ENCODE results near the gene RIPOR3. TPM values are rescaled to one million over a fixed set of nuclear protein-coding genes. Genes with fewer than 3 reads are reported as not detected.

Gene RIPOR3, protein sequence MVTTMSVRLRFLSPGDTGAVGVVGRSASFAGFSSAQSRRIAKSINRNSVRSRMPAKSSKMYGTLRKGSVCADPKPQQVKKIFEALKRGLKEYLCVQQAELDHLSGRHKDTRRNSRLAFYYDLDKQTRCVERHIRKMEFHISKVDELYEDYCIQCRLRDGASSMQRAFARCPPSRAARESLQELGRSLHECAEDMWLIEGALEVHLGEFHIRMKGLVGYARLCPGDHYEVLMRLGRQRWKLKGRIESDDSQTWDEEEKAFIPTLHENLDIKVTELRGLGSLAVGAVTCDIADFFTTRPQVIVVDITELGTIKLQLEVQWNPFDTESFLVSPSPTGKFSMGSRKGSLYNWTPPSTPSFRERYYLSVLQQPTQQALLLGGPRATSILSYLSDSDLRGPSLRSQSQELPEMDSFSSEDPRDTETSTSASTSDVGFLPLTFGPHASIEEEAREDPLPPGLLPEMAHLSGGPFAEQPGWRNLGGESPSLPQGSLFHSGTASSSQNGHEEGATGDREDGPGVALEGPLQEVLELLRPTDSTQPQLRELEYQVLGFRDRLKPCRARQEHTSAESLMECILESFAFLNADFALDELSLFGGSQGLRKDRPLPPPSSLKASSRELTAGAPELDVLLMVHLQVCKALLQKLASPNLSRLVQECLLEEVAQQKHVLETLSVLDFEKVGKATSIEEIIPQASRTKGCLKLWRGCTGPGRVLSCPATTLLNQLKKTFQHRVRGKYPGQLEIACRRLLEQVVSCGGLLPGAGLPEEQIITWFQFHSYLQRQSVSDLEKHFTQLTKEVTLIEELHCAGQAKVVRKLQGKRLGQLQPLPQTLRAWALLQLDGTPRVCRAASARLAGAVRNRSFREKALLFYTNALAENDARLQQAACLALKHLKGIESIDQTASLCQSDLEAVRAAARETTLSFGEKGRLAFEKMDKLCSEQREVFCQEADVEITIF
- 1 to 10 TPM in 2 of 3 donors, under 1 TPM in 1; 0.41 to 1.2 (median 1.0) TPM for polyA plus RNA-seq

DNA sequence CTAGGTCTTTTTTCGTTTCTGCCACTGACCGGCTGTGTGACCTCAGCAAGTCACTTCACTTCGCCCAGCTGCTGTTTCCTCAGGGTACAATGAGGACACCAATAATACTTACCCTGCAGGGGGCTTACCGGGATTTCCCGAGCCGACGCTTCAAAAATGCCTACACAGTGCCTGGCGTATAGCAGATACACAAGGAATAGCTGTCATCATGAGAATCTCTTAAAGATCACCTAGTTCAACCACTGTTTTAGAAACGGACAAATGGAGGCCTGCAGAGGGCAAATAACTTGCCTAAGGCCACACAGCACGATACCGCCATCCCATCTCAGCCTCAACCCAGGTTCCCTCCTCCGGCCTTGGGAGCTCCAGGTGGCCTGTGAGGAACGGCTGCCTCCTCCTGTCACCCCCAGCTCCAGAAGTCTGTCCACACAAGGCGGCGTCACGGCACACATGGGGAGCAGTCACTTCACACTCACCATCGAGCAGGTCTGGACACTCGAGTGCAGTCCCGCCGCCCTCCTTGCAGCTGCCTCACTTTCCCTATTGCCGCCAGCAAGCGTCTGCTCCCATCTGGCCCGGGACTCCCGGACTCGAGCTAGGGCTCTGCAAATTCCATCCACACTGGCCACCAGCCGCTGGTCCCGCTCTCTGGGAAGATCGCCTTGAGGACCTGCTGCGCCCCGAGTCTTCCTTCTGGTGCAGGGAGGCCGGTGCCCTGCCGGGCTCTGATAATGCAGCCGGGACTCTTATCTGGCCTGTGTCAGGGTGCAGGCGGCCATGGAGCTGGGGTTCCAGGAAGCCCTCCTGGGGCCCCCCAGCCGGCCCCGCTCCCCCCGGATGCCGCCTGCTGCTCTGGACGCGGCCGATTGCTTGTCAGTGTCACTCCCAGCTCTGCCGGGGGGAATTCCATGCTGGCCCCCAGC lies at the start of gene RIPOR3:
Gene RIPOR3, minus strand, starts transcription at position 893 of the 923 bp plus-strand sequence. Its CDS starts 414 bp downstream, at position 479.
- DNase-seq: no peak
- peaks cover 7 to 17% (median 12%) of the 10 kb centered on the region in 3 donors for H3K27me3 Mint-ChIP-seq (ENCODE audit: low read depth in 3 of 3)

DNA sequence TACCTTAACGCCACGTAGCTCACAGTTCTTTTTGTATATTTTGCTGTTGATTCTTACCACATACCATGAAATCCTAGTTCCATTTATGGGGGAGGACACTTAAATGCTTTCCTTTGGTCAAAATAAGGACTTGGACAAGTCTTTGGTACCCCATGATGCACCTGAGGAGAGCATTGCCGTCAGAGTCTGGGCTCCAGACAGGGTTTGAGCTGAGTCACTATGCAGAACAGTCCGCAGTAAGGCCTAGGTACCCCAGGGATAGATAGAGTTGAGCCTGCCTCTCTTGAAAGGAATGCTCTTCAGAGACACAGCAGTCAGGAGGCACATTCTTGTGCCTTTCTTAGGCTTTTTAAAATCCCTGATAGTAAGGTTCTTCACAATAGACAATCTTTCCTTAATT lies 46.0 kb upstream of the RIPOR3 start:
- peaks cover 8 to 11% of the 10 kb centered on the region in 2 donors for H3K4me1 Mint-ChIP-seq
- DNase-seq: no peak
- no peaks in the 10 kb centered on the region for H3K9me3 Mint-ChIP-seq
- H3K27ac Mint-ChIP-seq: no peak overlapping the region
- peaks cover 0 to 3% (median 2%) of the 10 kb centered on the region in 3 donors for H3K27me3 Mint-ChIP-seq (ENCODE audit: low read depth in 3 of 3)
- H3K36me3 Mint-ChIP-seq: peaks cover 4 to 16% (median 8%) of the 10 kb centered on the region in 3 donors
- no peak overlapping the region for H3K4me3 Mint-ChIP-seq

More for the DNA sequence above, at the start of gene RIPOR3:
- no peaks in the 10 kb centered on the region for H3K4me1 Mint-ChIP-seq
- no peak within 1 kb of the TSS for H3K4me3 Mint-ChIP-seq
- peak within 1 kb of the TSS in 1 of 6 donors; percentile 8 for H3K27ac Mint-ChIP-seq
- H3K9me3 Mint-ChIP-seq: no peaks in the 10 kb centered on the region
- H3K36me3 Mint-ChIP-seq: no peaks in the 10 kb centered on the region

DNA sequence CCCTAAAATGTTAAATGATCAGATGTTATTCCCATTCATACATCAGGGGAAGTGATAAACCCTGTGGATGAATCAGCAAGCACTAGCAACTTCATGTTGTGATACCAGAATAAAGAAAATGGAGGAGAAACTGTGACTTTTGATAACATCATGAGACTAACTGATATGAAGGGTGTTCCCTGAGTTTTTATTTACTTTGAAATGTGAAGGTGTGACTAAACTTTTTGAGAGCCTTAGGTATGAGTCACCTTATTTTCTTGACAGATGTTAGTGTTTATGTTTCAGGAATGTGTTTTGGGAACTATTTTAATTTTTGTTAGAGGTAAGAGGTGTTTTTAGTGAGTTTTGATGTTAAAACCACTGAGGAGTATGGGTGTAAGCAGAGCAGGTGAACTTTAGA lies 44.5 kb upstream of the RIPOR3 start:
- no peak overlapping the region for H3K4me3 Mint-ChIP-seq
- H3K27ac Mint-ChIP-seq: peak overlapping the region in 1 of 6 donors; percentile 5

DNA sequence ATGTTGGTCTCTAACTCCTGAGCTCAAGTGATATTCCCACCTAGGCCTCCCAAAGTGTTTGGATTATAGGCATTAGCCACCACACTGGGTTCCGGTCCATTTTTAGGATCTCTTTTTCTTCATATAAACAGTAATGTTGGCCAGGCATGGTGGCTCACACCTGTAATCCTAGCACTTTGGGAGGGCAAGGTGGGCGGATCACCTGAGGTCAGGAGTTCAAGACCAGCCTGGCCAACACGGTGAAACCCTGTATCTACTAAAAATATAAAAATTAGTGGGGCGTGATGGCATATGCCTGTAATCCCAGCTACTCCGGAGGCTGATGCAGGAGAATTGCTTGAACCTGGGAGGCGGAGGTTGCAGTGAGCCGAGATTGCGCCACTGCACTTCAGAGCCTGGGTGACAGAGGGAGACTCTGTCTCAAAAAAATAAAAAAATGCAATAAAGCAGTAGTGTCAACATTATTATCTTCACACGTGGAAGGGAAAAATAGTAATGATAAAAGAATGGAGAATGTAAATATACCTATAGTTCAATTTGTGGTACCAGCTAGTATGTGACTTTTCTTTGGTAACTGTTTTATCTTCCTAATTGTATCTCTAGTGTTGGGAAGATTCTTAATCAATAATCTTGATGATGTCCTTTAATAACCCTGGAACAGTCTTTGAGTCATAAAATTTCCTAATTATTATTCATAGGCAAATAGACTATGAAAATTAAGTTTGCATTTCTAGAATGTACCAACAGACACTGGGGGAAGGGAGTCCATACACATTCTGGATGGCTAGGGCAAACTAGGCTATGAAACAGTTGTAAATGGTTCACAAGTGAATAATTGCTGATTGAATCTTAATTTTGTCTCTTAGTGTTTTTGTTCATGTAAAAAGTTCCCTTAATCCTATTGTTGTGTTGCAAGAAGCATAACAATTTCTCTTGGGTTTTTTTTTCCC lies 43.7 kb upstream of the RIPOR3 start:
- peaks cover 3 to 11% (median 6%) of the 10 kb centered on the region in 3 donors for H3K27me3 Mint-ChIP-seq (ENCODE audit: low read depth in 3 of 3)
- H3K4me3 Mint-ChIP-seq: no peak overlapping the region
- H3K27ac Mint-ChIP-seq: no peak overlapping the region
- peaks cover 15 to 17% of the 10 kb centered on the region in 2 donors for H3K4me1 Mint-ChIP-seq
- peaks cover 0 to 13% (median 4%) of the 10 kb centered on the region in 3 donors for H3K36me3 Mint-ChIP-seq
- H3K9me3 Mint-ChIP-seq: no peaks in the 10 kb centered on the region
- no peak for DNase-seq

More for the DNA sequence above, 44.5 kb upstream of the RIPOR3 start:
- H3K36me3 Mint-ChIP-seq: peaks cover 0 to 13% (median 4%) of the 10 kb centered on the region in 3 donors
- DNase-seq: no peak
- H3K27me3 Mint-ChIP-seq (ENCODE audit: low read depth in 3 of 3): peaks cover 3 to 11% (median 6%) of the 10 kb centered on the region in 3 donors
- peaks cover 10 to 13% of the 10 kb centered on the region in 2 donors for H3K4me1 Mint-ChIP-seq
- no peaks in the 10 kb centered on the region for H3K9me3 Mint-ChIP-seq

DNA sequence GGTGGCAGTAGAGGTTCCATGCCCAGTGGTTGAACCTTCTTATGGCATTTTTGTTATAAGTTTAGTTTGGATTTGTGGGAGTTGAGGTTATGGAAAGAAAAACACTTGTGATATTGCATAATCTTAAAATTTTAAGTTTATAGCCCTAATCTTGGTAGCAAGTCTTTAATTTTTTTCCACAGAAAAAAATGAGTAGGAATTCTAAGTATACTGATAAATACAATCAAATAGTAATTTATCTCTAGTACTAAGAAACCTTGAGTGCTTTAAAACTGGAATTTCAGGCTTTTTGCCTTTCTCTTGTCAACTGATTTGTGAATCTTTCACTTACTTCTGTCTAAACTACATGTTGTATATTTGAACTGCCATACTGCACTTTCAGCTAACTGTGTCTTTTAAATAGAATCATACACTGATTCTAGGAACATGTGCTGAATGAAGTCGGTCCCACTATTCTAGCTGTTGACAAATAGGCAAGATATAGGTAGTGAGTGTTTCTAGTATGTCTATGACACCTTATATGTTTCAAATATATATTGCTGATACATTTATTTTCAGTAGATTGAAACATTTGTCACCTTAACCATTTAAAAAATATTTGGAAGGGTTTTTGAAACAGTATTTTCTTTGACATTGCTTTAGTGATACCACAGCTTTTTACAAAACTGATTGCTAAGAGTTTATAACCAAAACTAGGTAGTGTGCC lies 42.5 kb upstream of the RIPOR3 start:
- Mint-ChIP-seq H3K27ac (no peak overlapping the region), H3K27me3 (ENCODE audit: low read depth in 3 of 3) (peaks cover 3 to 14% (median 6%) of the 10 kb centered on the region in 3 donors), H3K36me3 (peaks cover 0 to 10% (median 4%) of the 10 kb centered on the region in 3 donors), H3K9me3 (no peaks in the 10 kb centered on the region), H3K4me1 (peaks cover 15 to 17% of the 10 kb centered on the region in 2 donors), H3K4me3 (peak overlapping the region in 1 of 5 donors; percentile 58)
- DNase-seq: no peak

DNA sequence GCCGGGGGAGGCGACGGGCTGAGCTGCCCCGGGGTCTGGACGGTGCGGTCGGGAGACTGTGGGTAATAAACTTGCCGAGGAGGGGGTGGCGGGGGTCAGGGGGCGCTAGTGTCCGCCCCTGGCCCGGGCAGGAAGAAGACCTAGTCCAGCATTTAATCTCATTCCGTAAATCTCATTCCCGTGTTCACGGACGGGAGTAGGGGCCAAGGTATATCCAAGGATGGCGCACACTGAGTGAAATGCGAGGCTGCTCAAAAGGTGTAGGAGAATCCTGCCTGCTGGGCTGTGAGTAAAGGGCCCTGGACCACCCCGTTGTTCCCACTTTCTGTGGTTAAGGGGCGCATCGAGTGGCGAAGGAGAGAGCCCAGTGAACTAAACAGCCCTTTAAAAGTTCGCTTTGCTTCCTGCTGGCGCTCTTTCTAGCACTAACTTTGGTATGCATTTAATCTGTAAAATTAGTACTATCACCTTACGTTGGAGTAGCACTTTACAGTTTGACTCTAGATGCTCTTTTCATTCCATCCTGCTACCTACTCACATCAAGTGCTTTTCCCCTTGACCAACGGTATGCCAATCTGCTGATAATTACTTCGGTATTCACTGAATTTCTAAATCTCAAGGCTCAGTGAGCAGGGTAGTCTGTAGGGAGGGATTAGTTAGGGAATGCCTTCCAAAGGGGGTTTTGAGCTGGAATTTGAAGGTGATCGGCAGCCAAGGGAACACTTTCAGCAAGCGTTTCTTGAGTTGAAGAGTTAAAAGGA lies 40.8 kb upstream of the RIPOR3 start:
- peak overlapping the region; percentile 82 to 90 (median 87) for H3K4me3 Mint-ChIP-seq
- peak in 1 of 3 donors; percentile 2 for DNase-seq
- peaks cover 0 to 7% (median 2%) of the 10 kb centered on the region in 3 donors for H3K36me3 Mint-ChIP-seq
- no peaks in the 10 kb centered on the region for H3K9me3 Mint-ChIP-seq
- H3K4me1 Mint-ChIP-seq: peaks cover 15 to 17% of the 10 kb centered on the region in 2 donors
- H3K27me3 Mint-ChIP-seq (ENCODE audit: low read depth in 3 of 3): peaks cover 3 to 14% (median 6%) of the 10 kb centered on the region in 3 donors
- peak overlapping the region; percentile 17 to 89 (median 70) for H3K27ac Mint-ChIP-seq

DNA sequence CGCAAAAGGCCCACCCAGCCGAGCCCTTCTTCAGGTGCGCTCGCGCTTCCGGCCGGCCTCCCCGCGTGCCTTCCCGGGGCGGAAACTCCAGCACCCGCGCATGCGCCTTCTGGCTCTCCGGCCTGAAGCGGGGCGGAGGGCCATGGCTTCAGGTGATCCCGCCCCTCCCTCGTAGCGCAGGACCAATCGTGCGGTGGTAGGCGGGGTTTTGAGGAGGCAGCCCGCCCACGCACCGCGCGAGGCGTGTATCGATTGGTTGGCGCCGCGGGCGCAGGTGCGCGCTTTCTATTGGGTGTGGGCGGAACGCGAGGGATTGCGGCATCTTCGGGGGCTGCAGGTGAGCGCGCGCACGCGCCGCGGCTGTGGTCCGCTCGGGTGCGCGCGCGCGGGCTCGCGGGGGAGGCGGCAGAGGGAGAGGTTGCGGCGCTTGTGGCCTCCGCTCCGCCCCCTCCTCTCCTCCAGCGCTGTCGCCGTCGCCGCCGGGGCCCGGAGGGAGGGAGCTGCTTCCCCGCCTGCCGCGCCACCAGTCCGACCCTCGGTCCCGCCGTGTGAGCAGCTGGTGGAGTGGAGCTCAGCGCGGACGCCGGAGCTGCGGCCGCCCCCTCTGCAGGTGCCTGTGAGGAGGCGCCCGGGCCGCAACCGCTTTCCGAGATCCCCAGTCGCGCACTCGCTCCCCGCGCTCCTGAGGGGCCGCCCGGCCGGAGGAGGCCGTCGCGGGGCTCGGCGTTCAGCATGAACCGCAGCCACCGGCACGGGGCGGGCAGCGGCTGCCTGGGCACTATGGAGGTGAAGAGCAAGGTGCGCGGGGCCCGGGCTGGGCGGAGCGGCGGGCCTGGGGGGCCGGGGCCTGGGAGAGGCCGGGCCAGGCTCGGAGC lies 40.0 kb upstream of the RIPOR3 start, which contains the start of gene PARD6B:
Gene PARD6B, plus strand, starts transcription at position 526 of the 875 bp plus-strand sequence. Its CDS starts 207 bp downstream, at position 733.
- Mint-ChIP-seq H3K4me3 (peak within 1 kb of the TSS; percentile 85 to 90 (median 87)), H3K36me3 (peaks cover 0 to 6% (median 0%) of the 10 kb centered on the region in 3 donors), H3K9me3 (no peaks in the 10 kb centered on the region), H3K27ac (peak within 1 kb of the TSS; percentile 59 to 89 (median 82)), H3K4me1 (peaks cover 15 to 17% of the 10 kb centered on the region in 2 donors), H3K27me3 (ENCODE audit: low read depth in 3 of 3) (peaks cover 3 to 14% (median 6%) of the 10 kb centered on the region in 3 donors)
- peak; percentile 98 to 99 (median 99) for DNase-seq

DNA sequence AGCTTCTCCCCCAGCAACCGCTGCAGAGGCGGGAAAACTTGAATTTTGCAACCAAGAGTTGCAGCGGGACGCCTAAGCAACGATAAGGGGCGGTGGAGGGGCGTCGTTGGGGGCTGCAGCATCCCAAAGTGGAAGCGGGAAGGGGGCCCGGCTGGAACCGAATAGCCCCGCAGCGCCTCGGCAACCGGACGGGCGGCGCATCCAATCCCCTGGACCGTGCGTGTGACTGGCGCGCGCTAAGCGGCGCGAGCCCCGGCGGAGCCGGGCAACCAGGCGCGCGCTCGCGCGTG lies 39.4 kb upstream of the RIPOR3 start:
- Mint-ChIP-seq H3K27ac (peak overlapping the region in 4 of 6 donors; percentile 27 to 85 (median 51)), H3K4me1 (peaks cover 15 to 17% of the 10 kb centered on the region in 2 donors), H3K27me3 (ENCODE audit: low read depth in 3 of 3) (peaks cover 3 to 13% (median 6%) of the 10 kb centered on the region in 3 donors), H3K36me3 (peaks cover 0 to under 1% (median 0%) of the 10 kb centered on the region in 3 donors), H3K9me3 (no peaks in the 10 kb centered on the region), H3K4me3 (peak overlapping the region; percentile 85 to 90 (median 87))
- DNase-seq: no peak

DNA sequence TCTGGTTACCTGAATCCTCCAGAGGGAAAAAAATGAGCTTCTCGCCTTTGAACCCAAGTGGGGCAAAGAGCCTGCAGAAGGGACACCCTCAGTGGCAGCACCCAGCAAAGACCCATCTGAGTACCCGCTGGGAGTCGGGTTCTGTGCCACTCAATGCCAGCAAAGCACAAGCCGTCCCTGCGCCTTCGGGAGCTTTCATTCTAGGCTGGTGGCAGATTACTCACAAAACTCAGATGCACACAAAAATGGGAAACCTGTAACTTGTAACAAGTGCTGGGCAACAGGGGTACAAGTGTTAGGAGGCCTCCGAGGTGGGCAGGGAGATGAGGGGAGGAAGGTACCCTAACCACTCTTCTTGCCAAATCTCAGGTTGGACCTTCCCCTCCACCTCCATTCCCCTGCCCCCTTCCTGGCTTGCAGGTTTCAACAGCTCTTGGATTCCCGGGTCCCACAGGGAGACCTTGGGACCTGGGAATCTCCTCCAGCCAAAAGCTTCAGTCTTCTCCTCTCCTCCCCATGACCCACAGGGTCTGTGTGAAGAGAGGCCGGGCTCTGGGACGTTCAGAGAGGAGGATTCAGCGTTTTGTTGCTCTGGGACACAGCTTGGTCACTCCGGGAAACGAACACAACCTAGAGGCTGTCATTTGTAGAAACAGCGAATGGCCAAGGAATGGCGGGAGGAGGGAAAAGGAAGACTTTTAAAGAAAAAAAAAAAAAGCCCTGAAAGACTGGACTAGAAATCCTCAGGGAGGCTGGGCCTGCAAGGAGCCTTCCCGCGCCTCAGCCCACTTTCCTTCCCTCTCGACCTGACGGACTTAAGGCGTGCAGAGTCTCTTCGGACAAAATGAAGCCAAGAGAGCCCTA lies 38.8 kb upstream of the RIPOR3 start:
- H3K27me3 Mint-ChIP-seq (ENCODE audit: low read depth in 3 of 3): peaks cover 3 to 13% (median 6%) of the 10 kb centered on the region in 3 donors
- H3K27ac Mint-ChIP-seq: peak overlapping the region in 3 of 6 donors; percentile 62 to 85 (median 78)
- H3K4me1 Mint-ChIP-seq: peaks cover 15 to 17% of the 10 kb centered on the region in 2 donors
- no peaks in the 10 kb centered on the region for H3K36me3 Mint-ChIP-seq
- H3K9me3 Mint-ChIP-seq: no peaks in the 10 kb centered on the region
- H3K4me3 Mint-ChIP-seq: peak overlapping the region; percentile 85 to 90 (median 87)
- peak in 1 of 3 donors; percentile 1 for DNase-seq
